SK-N-SH (cell line): ENCODE results near the gene NAV2. TPM values are rescaled to one million over a fixed set of nuclear protein-coding genes. Genes with fewer than 3 reads are reported as not detected.

ENCODE experiments used
- CTCF ChIA-PET: fragments of 300-600, 350-600 bp; formaldehyde crosslinking; extraction: SDS; loops from one replicate; lab custom pipeline; 2021; lab: Yijun Ruan, JAX
- POLR2A ChIA-PET: fragments of 350-600 bp; sonication (Branson Sonifier 250); formaldehyde crosslinking; extraction: SDS; loops from one replicate; lab custom pipeline; 2020; ENCODE audit warnings: antibody characterized with exemption, inconsistent platforms; lab: Yijun Ruan, JAX
- DNase-seq: peaks from one replicate; pipeline ENCODE4 v3.0.0; 2012
- H2AFZ ChIP-seq: fragments of 200-600 bp; sonication (generic); 2 replicates; pipeline ENCODE4 v1.8.1; 2016; ENCODE audit warnings: antibody characterized with exemption, mild to moderate bottlenecking, low read depth
- H3F3A ChIP-seq: fragments of 200-600 bp; sonication (generic); replicated peaks from 2 replicates; pipeline ENCODE3; 2016; ENCODE audit warnings: antibody characterized with exemption, mild to moderate bottlenecking; ENCODE audit not compliant: insufficient read depth
- H3K27ac ChIP-seq, 2 experiments: fragments of 200-500 bp in 1 of 2; fragments of 200-600 bp in 1 of 2; sonication (Bioruptor generic) in 1 of 2; sonication (generic), shearing (Covaris generic) in 1 of 2; 2 replicates each; pipeline versions ENCODE4 v1.5.1 to v1.6.1; 2014 to 2016; ENCODE audit warnings: low read depth in 2 of 2, inconsistent platforms in 1 of 2, low read length in 1 of 2, mild to moderate bottlenecking in 1 of 2, mixed read lengths in 1 of 2
- H3K27me3 ChIP-seq: fragments of 200-600 bp; sonication (generic), shearing (Covaris generic); 2 replicates; pipeline ENCODE4 v1.6.1; 2016; ENCODE audit warnings: mixed run types; ENCODE audit not compliant: insufficient read depth
- H3K36me3 ChIP-seq, 2 experiments: fragments of 200-500 bp in 1 of 2; fragments of 200-600 bp in 1 of 2; sonication (Bioruptor generic) in 1 of 2; sonication (generic) in 1 of 2; replicated peaks in 1 of 2; 2 replicates each; pipeline versions ENCODE3 to v1.5.1; 2014 to 2016; ENCODE audit warnings: low read length in 1 of 2, mild to moderate bottlenecking in 1 of 2; ENCODE audit not compliant: insufficient read depth in 2 of 2, control insufficient read depth in 1 of 2
- H3K4me1 ChIP-seq, 2 experiments: fragments of 200-500 bp in 1 of 2; fragments of 200-600 bp in 1 of 2; sonication (Bioruptor generic) in 1 of 2; sonication (generic), shearing (Covaris generic) in 1 of 2; 2 replicates each; pipeline versions ENCODE4 v1.5.1 to v1.6.1; 2014 to 2016; ENCODE audit warnings: low read depth in 1 of 2, low read length in 1 of 2, mixed run types in 1 of 2; ENCODE audit not compliant: insufficient read depth in 2 of 2, control insufficient read depth in 1 of 2
- H3K4me2 ChIP-seq: fragments of 200-600 bp; sonication (generic), shearing (Covaris generic); 2 replicates; pipeline ENCODE4 v1.6.1; 2017; ENCODE audit warnings: mixed run types
- H3K4me3 ChIP-seq, 2 experiments: fragments of 200-500 bp in 1 of 2; fragments of 200-600 bp in 1 of 2; sonication (Bioruptor generic) in 1 of 2; sonication (generic), shearing (Covaris generic) in 1 of 2; 2 replicates each; pipeline versions ENCODE4 v1.5.1 to v1.8.1; 2014 to 2016; ENCODE audit warnings: low read depth in 2 of 2, inconsistent platforms in 1 of 2, low read length in 1 of 2, mild to moderate bottlenecking in 1 of 2, mixed read lengths in 1 of 2, moderate library complexity in 1 of 2
- H3K79me2 ChIP-seq: fragments of 200-600 bp; sonication (generic); 2 replicates; pipeline ENCODE4 v1.8.1; 2017; ENCODE audit warnings: mild to moderate bottlenecking; ENCODE audit not compliant: insufficient read depth
- H3K9ac ChIP-seq: fragments of 200-600 bp; sonication (generic); 2 replicates; pipeline ENCODE4 v1.6.1; 2017; ENCODE audit warnings: mixed run types
- H3K9me2 ChIP-seq: fragments of 200-600 bp; sonication (generic); 2 replicates; pipeline ENCODE4 v1.6.1; 2017; ENCODE audit warnings: mixed run types
- H3K9me3 ChIP-seq: fragments of 200-600 bp; sonication (generic); 2 replicates; pipeline ENCODE4 v1.6.1; 2017; ENCODE audit warnings: mixed run types, mild to moderate bottlenecking, moderate library complexity
- H4K20me1 ChIP-seq: fragments of 200-600 bp; sonication (generic); 2 replicates; pipeline ENCODE4 v1.6.1; 2017; ENCODE audit warnings: mild to moderate bottlenecking, mixed run types; ENCODE audit not compliant: insufficient read depth
- CHD2 ChIP-seq: fragments of 150-350 bp; IDR thresholded peaks from 2 replicates; pipeline ENCODE4 v1.6.1; 2018; ENCODE audit warnings: low read length; ENCODE audit not compliant: partially characterized antibody
- EP300 ChIP-seq, 2 experiments: IDR thresholded peaks; 2 replicates each; pipeline versions ENCODE4 v1.4.0 to v1.6.1; 2012; ENCODE audit warnings: borderline replicate concordance in 1 of 2, low read depth in 1 of 2, low read length in 1 of 2
- EZH2phosphoT487 ChIP-seq: fragments of 200-600 bp; sonication (generic); IDR thresholded peaks from 2 replicates; pipeline ENCODE4 v1.6.1; 2017; ENCODE audit warnings: low read depth, mixed run types, mild to moderate bottlenecking, antibody characterized with exemption, moderate library complexity, borderline replicate concordance
- FOSL2 ChIP-seq: IDR thresholded peaks from 2 replicates; pipeline ENCODE4 v1.4.0; 2012; ENCODE audit warnings: low read depth, mild to moderate bottlenecking, moderate library complexity, borderline replicate concordance
- FOXM1 ChIP-seq: IDR thresholded peaks from 2 replicates; pipeline ENCODE4 v1.4.0; 2012; ENCODE audit warnings: low read depth, mild to moderate bottlenecking
- GATA2 ChIP-seq: sonication (generic); formaldehyde crosslinking; IDR thresholded peaks from 2 replicates; pipeline ENCODE4 v1.5.0; 2020; ENCODE audit warnings: mild to moderate bottlenecking, missing genetic modification reagents
- IRF3 ChIP-seq: fragments of 150-350 bp; IDR thresholded peaks from 2 replicates; pipeline ENCODE4 v1.6.1; 2016; ENCODE audit warnings: mild to moderate bottlenecking, low read depth, low read length
- MXI1 ChIP-seq: IDR thresholded peaks from 2 replicates; pipeline ENCODE4 v1.6.1; 2012; ENCODE audit warnings: mild to moderate bottlenecking, low read depth, low read length, improper control_type of control experiment
- NRF1 ChIP-seq: IDR thresholded peaks from 2 replicates; pipeline ENCODE4 v1.6.1; 2012; ENCODE audit warnings: low read depth, mild to moderate bottlenecking, low read length
- PBX3 ChIP-seq: IDR thresholded peaks from 2 replicates; pipeline ENCODE4; 2012
- RAD21 ChIP-seq: IDR thresholded peaks from 2 replicates; pipeline ENCODE4 v1.6.1; 2012; ENCODE audit warnings: mild to moderate bottlenecking, low read length
- RCOR1 ChIP-seq: fragments of 150-350 bp; IDR thresholded peaks from 2 replicates; pipeline ENCODE4 v1.6.1; 2017; ENCODE audit warnings: antibody characterized with exemption, low read length
- RFX5 ChIP-seq: IDR thresholded peaks from 2 replicates; pipeline ENCODE4 v1.6.1; 2012; ENCODE audit warnings: mild to moderate bottlenecking, improper control_type of control experiment, low read length
- SIN3A ChIP-seq: IDR thresholded peaks from 2 replicates; pipeline ENCODE4 v1.6.1; 2012; ENCODE audit warnings: low read depth, mild to moderate bottlenecking, low read length, moderate library complexity, borderline replicate concordance
- SMC3 ChIP-seq: IDR thresholded peaks from 2 replicates; pipeline ENCODE4 v1.6.1; 2012; ENCODE audit warnings: low read depth, low read length, improper control_type of control experiment
- TEAD4 ChIP-seq: IDR thresholded peaks from 2 replicates; pipeline ENCODE4 v1.4.0; 2012; ENCODE audit warnings: mild to moderate bottlenecking, borderline replicate concordance; ENCODE audit not compliant: insufficient read depth
- YY1 ChIP-seq: IDR thresholded peaks from 2 replicates; pipeline ENCODE4 v1.4.0; 2012; ENCODE audit warnings: low read depth, mild to moderate bottlenecking
- polyA plus RNA-seq, 3 experiments: library from polyadenylated mRNA; depleted of rRNA; stranded (reverse); fragments of >200 nt; gene quantifications; 2 replicates each; pipeline ENCODE4 v1.2.3, GENCODE V29; 2012
- TF ChIP-seq, protein P1 (sequence below): IDR thresholded peaks from 2 replicates; pipeline ENCODE4 v1.4.0; 2012; ENCODE audit warnings: low read depth

The NAV2 gene
- polyA plus RNA-seq, 1 of the 3 experiments (the other 2 are of a cell fraction): 26.2 TPM

GRCh38 chr11:19954899-19955298, 242.3 kb downstream of the NAV2 start:
- Histone ChIP-seq H3K27ac (peak overlapping the region; percentile 5 to 82; a peak in 2 of 4 replicates), H3K4me1 (peaks cover 47 to 74% of the 10 kb centered on the region in 2 experiments), H2AFZ (no peak overlapping the region), H3K9me2 (no peaks in the 10 kb centered on the region), H3K4me3 (no peak overlapping the region), H3K4me2 (no peak overlapping the region), H3K9ac (no peak overlapping the region), H3K36me3 (peaks cover 66 to 78% of the 10 kb centered on the region in 2 experiments), H3F3A (peaks cover 37% of the 10 kb centered on the region), H3K27me3 (no peaks in the 10 kb centered on the region), H3K79me2 (peaks cover 83% of the 10 kb centered on the region), H3K9me3 (no peaks in the 10 kb centered on the region), H4K20me1 (peaks cover 60% of the 10 kb centered on the region)
- TF ChIP-seq TEAD4 (no peak), YY1 (no peak), FOSL2 (no peak), RCOR1 (no peak), SIN3A (no peak), RFX5 (no peak), FOXM1 (no peak), PBX3 (no peak), IRF3 (no peak), CHD2 (no peak), EZH2phosphoT487 (no peak), EP300 (IDR thresholded peaks at IDR 0.05; ENCODE audit: borderline replicate concordance in 1 of 2, low read depth in 1 of 2, low read length in 1 of 2) (no peak), SMC3 (no peak), RAD21 (no peak), MXI1 (no peak), NRF1 (no peak), GATA2 (no peak)
- TF ChIP-seq, protein P1, sequence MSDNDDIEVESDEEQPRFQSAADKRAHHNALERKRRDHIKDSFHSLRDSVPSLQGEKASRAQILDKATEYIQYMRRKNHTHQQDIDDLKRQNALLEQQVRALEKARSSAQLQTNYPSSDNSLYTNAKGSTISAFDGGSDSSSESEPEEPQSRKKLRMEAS: no peak
- CTCF ChIA-PET: interaction anchor here (0.7 kb wide), 1 partner anchor 173 kb away, joined by 5 read pairs; no protein-coding TSS in a partner anchor
- DNase-seq: no peak
- POLR2A ChIA-PET: no interaction called here
